Neuronal stem cell (in vitro differentiated cells): ENCODE data around the gene DTNB.
A peak's percentile ranks its signal among the peaks of the same experiment; 100 is the strongest.

Experiments
- DNase-seq: peaks from one replicate; pipeline ENCODE4 v3.0.0-alpha.2; 2013; ENCODE audit warnings: low spot score
- H2AFZ ChIP-seq: one replicate; pipeline ENCODE4 v1.6.1; 2013; ENCODE audit warnings: mild to moderate bottlenecking, low read length, inconsistent platforms
- H2AK5ac ChIP-seq: 2 replicates; pipeline ENCODE4 v1.6.1; 2013; ENCODE audit warnings: low read depth, mild to moderate bottlenecking, inconsistent platforms, low read length, moderate library complexity, mixed read lengths
- H2BK120ac ChIP-seq: 2 replicates; pipeline ENCODE4 v1.6.1; 2013; ENCODE audit warnings: low read depth, mild to moderate bottlenecking, inconsistent platforms, low read length, moderate library complexity, mixed read lengths
- H2BK12ac ChIP-seq: one replicate; pipeline ENCODE4 v1.6.1; 2013; ENCODE audit warnings: low read length, inconsistent platforms
- H2BK15ac ChIP-seq: 2 replicates; pipeline ENCODE4 v1.6.1; 2013; ENCODE audit warnings: mild to moderate bottlenecking, low read length, inconsistent platforms, mixed read lengths
- H2BK5ac ChIP-seq: one replicate; pipeline ENCODE4 v1.6.1; 2013; ENCODE audit warnings: inconsistent platforms, mild to moderate bottlenecking, low read length, moderate library complexity
- H3K14ac ChIP-seq: one replicate; pipeline ENCODE4 v1.6.1; 2013; ENCODE audit warnings: low read length, inconsistent platforms
- H3K18ac ChIP-seq: 2 replicates; pipeline ENCODE4 v1.6.1; 2013; ENCODE audit warnings: low read length, inconsistent platforms
- H3K23ac ChIP-seq: 2 replicates; pipeline ENCODE4 v1.6.1; 2013; ENCODE audit warnings: low read depth, mild to moderate bottlenecking, mixed read lengths, low read length, inconsistent platforms; ENCODE audit not compliant: poor library complexity
- H3K27ac ChIP-seq: replicated peaks from 3 replicates; pipeline ENCODE4 v1.5.1; 2013; ENCODE audit warnings: low read length, inconsistent platforms
- H3K27me3 ChIP-seq, 3 experiments: 2 replicates each; pipeline ENCODE4 v1.6.1; 2013; ENCODE audit warnings: low read length in 3 of 3, mild to moderate bottlenecking in 2 of 3, inconsistent platforms in 1 of 3, low read depth in 1 of 3, mixed read lengths in 1 of 3, moderate library complexity in 1 of 3; ENCODE audit not compliant: control insufficient read depth in 3 of 3, insufficient read depth in 3 of 3
- H3K36me3 ChIP-seq, 2 donors: replicated peaks in 1 of 2; 2 replicates each; pipeline ENCODE4 v1.6.1; 2013; ENCODE audit warnings: low read length in 2 of 2; ENCODE audit not compliant: control insufficient read depth in 2 of 2, insufficient read depth in 2 of 2
- H3K4ac ChIP-seq: 2 replicates; pipeline ENCODE4 v1.6.1; 2013; ENCODE audit warnings: inconsistent platforms, mild to moderate bottlenecking, low read length, moderate library complexity
- H3K4me1 ChIP-seq, 2 donors: 1 replicate in 1 of 2; 2 replicates in 1 of 2; pipeline ENCODE4 v1.6.1; 2013; ENCODE audit warnings: low read length in 2 of 2, low read depth in 1 of 2; ENCODE audit not compliant: control insufficient read depth in 2 of 2, insufficient read depth in 1 of 2
- H3K4me2 ChIP-seq: one replicate; pipeline ENCODE4 v1.6.1; 2013; ENCODE audit warnings: mild to moderate bottlenecking, low read length, inconsistent platforms; ENCODE audit not compliant: insufficient read depth, poor library complexity, severe bottlenecking
- H3K4me3 ChIP-seq, 2 donors: 2 replicates each; pipeline ENCODE4 v1.5.1; 2013; ENCODE audit warnings: low read length in 2 of 2, mild to moderate bottlenecking in 2 of 2, inconsistent platforms in 1 of 2, moderate library complexity in 1 of 2
- H3K79me1 ChIP-seq: one replicate; pipeline ENCODE4 v1.6.1; 2013; ENCODE audit warnings: low read depth, mild to moderate bottlenecking, inconsistent platforms, low read length, moderate library complexity
- H3K9ac ChIP-seq: one replicate; pipeline ENCODE4 v1.6.1; 2013; ENCODE audit warnings: mild to moderate bottlenecking, low read depth, low read length, inconsistent platforms; ENCODE audit not compliant: poor library complexity
- H3K9me3 ChIP-seq, 2 donors: replicated peaks in 1 of 2; 2 replicates each; pipeline versions ENCODE3 to v1.6.1; 2013; ENCODE audit warnings: low read length in 2 of 2, mild to moderate bottlenecking in 2 of 2, inconsistent platforms in 1 of 2, low read depth in 1 of 2, mixed read lengths in 1 of 2, moderate library complexity in 1 of 2; ENCODE audit not compliant: control insufficient read depth in 2 of 2, insufficient read depth in 1 of 2
- H4K8ac ChIP-seq: one replicate; pipeline ENCODE4 v1.6.1; 2013; ENCODE audit warnings: low read depth, mild to moderate bottlenecking, inconsistent platforms, low read length, moderate library complexity
- H4K91ac ChIP-seq: one replicate; pipeline ENCODE4 v1.6.1; 2013; ENCODE audit warnings: low read length, low read depth, mild to moderate bottlenecking, inconsistent platforms; ENCODE audit not compliant: poor library complexity
- WGBS, 2 donors: extraction: QIAGEN DNeasy Blood & Tissue Kit; methylation state at CpG; one replicate each; pipeline ENCODE4 v1.1.7; 2013; ENCODE audit warnings: missing lambda C conversion rate in 2 of 2, mixed read lengths in 1 of 2; ENCODE audit not compliant: insufficient read length in 2 of 2, insufficient replicate concordance in 1 of 2; ENCODE audit errors: extremely low coverage in 2 of 2; 5-methylcytosine and 5-hydroxymethylcytosine counted together

DTNB gene

DNA sequence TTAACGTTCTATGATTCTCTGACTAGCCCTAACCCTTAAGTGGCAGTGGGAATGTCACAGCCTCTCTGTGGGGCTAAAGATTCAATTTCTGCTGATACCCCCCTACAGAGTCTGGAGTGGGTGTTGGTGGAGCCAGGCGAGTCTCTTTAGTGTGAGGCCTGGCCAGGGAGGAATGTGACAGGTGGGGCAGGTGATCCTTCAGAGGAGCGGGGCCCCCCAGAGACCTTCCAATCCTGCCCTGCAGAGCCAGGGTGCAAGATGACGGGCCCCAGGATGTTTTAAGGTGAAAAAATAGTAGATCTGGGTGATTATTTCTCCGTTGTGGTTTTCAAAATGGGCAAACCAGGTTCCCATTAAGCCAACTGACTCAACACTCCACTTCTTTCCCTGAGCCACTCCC lies 303.5 kb downstream of the DTNB start:
- no peak overlapping the region for H2BK120ac ChIP-seq
- H3K14ac ChIP-seq: no peak overlapping the region
- no peaks in the 10 kb centered on the region for H3K9me3 ChIP-seq
- no peak overlapping the region for H4K91ac ChIP-seq
- no peak overlapping the region for H3K4me3 ChIP-seq
- no peak for DNase-seq
- H2BK5ac ChIP-seq: no peak overlapping the region
- no peak overlapping the region for H3K23ac ChIP-seq
- no peaks in the 10 kb centered on the region for H3K36me3 ChIP-seq
- H3K27ac ChIP-seq: no peak overlapping the region
- no peak overlapping the region for H3K18ac ChIP-seq
- H2AK5ac ChIP-seq: peak overlapping the region; percentile 65
- WGBS, 2 donors: no CpG with 5 or more reads among the region's 5 CpGs
- H3K4me1 ChIP-seq: peaks cover 6 to 22% of the 10 kb centered on the region in 2 donors
- H2BK12ac ChIP-seq: no peak overlapping the region
- no peak overlapping the region for H3K9ac ChIP-seq
- H3K4me2 ChIP-seq: no peak overlapping the region
- no peak overlapping the region for H2BK15ac ChIP-seq
- H4K8ac ChIP-seq: no peak overlapping the region
- no peak overlapping the region for H2AFZ ChIP-seq
- H3K27me3 ChIP-seq: peaks cover 0 to 15% (median 0%) of the 10 kb centered on the region in 3 experiments
- no peaks in the 10 kb centered on the region for H3K79me1 ChIP-seq
- no peak overlapping the region for H3K4ac ChIP-seq

DNA sequence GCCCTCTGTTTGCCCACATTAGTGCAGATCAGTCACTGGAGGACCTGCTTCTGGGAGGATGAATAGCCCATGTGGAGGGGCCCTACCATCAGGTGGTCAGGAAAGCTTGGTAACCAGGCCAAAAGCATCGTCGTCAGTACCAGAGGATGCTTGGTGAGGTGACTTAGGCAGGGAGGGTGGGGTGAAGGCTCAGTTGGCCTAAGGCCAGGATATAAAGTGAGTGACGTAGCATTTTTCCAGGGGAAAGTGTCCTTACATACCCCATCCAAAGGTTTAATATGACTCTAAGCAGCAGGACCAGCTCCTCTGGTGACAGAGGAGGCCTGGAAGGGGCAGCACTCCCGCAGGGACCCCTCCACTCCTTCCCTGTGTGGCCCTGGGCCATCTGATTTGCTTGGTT lies 303.9 kb downstream of the DTNB start:
- H3K36me3 ChIP-seq: no peaks in the 10 kb centered on the region
- WGBS, 2 donors: no CpG with 5 or more reads among the region's 4 CpGs
- no peak overlapping the region for H2BK12ac ChIP-seq

DNA sequence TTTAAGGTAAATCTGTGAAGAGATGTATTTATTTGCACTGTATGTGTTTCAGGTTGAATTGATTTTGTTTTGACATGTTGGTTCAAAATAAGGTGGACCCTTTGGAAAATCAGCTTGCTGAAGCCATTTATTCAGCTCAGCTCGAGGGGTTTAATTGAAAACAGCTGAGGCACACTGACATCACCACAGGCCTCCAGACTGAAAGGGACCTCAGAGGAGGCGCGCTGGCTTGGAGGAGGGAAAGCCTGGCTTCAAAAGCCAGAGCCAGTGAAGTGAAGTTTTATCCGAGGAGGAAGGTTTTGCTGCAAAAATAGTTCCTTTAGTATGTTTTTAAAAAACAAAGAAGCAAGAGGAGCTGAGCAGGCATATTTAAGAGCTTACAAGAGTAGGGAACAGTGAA lies 304.7 kb downstream of the DTNB start:
- WGBS, 2 donors: no CpG with 5 or more reads among the region's 4 CpGs

More for the DNA sequence above, 303.9 kb downstream of the DTNB start:
- no peak overlapping the region for H2BK15ac ChIP-seq
- no peak overlapping the region for H2AFZ ChIP-seq
- H3K27ac ChIP-seq: no peak overlapping the region
- no peaks in the 10 kb centered on the region for H3K9me3 ChIP-seq
- H3K4me2 ChIP-seq: no peak overlapping the region
- H3K9ac ChIP-seq: no peak overlapping the region
- H2AK5ac ChIP-seq: no peak overlapping the region
- no peak overlapping the region for H3K4ac ChIP-seq
- H3K79me1 ChIP-seq: no peaks in the 10 kb centered on the region
- no peak overlapping the region for H4K8ac ChIP-seq
- no peak overlapping the region for H2BK120ac ChIP-seq
- no peak for DNase-seq
- H3K18ac ChIP-seq: peak overlapping the region; percentile 4
- H3K23ac ChIP-seq: no peak overlapping the region
- H3K4me3 ChIP-seq: no peak overlapping the region
- no peak overlapping the region for H3K14ac ChIP-seq
- peaks cover 0 to 20% (median 0%) of the 10 kb centered on the region in 3 experiments for H3K27me3 ChIP-seq
- H3K4me1 ChIP-seq: peaks cover 6 to 22% of the 10 kb centered on the region in 2 donors
- H2BK5ac ChIP-seq: no peak overlapping the region
- H4K91ac ChIP-seq: no peak overlapping the region

GRCh38 chr2:25367296-25367695 lies 306.1 kb downstream of the DTNB start:
- peak overlapping the region; percentile 83 for H2AK5ac ChIP-seq
- H3K4me3 ChIP-seq: no peak overlapping the region
- peaks cover 0 to 33% (median 0%) of the 10 kb centered on the region in 3 experiments for H3K27me3 ChIP-seq
- peaks cover under 1 to 13% of the 10 kb centered on the region in 2 donors for H3K4me1 ChIP-seq
- no peak overlapping the region for H2BK120ac ChIP-seq
- no peak for DNase-seq
- H2BK5ac ChIP-seq: no peak overlapping the region
- peak overlapping the region; percentile 68 for H3K18ac ChIP-seq
- H2AFZ ChIP-seq: no peak overlapping the region
- H4K91ac ChIP-seq: no peak overlapping the region
- no peak overlapping the region for H4K8ac ChIP-seq
- no peak overlapping the region for H3K27ac ChIP-seq
- H3K14ac ChIP-seq: no peak overlapping the region
- H3K36me3 ChIP-seq: no peaks in the 10 kb centered on the region
- no peak overlapping the region for H3K4me2 ChIP-seq
- no peak overlapping the region for H3K9ac ChIP-seq
- no peaks in the 10 kb centered on the region for H3K79me1 ChIP-seq
- H3K23ac ChIP-seq: no peak overlapping the region
- no CpG with 5 or more reads among the region's 9 CpGs for WGBS, 2 donors
- peak overlapping the region; percentile 45 for H2BK15ac ChIP-seq
- no peaks in the 10 kb centered on the region for H3K9me3 ChIP-seq
- no peak overlapping the region for H3K4ac ChIP-seq
- no peak overlapping the region for H2BK12ac ChIP-seq

More for the DNA sequence above, 304.7 kb downstream of the DTNB start:
- Histone ChIP-seq H2BK5ac (no peak overlapping the region), H3K27me3 (peaks cover 0 to 27% (median 0%) of the 10 kb centered on the region in 3 experiments), H3K4me3 (no peak overlapping the region), H2BK15ac (no peak overlapping the region), H3K36me3 (no peaks in the 10 kb centered on the region), H3K14ac (no peak overlapping the region), H2AK5ac (no peak overlapping the region), H4K91ac (no peak overlapping the region), H4K8ac (no peak overlapping the region), H2BK12ac (no peak overlapping the region), H3K23ac (no peak overlapping the region), H3K9me3 (no peaks in the 10 kb centered on the region), H2BK120ac (no peak overlapping the region), H3K4me1 (peaks cover 6 to 22% of the 10 kb centered on the region in 2 donors), H3K27ac (no peak overlapping the region), H3K79me1 (no peaks in the 10 kb centered on the region), H3K18ac (no peak overlapping the region), H3K9ac (no peak overlapping the region), H3K4ac (no peak overlapping the region), H3K4me2 (no peak overlapping the region), H2AFZ (no peak overlapping the region)
- no peak for DNase-seq
